ENCODE results near the gene CCDC102A.

- TF ChIP-seq, protein P1, sequence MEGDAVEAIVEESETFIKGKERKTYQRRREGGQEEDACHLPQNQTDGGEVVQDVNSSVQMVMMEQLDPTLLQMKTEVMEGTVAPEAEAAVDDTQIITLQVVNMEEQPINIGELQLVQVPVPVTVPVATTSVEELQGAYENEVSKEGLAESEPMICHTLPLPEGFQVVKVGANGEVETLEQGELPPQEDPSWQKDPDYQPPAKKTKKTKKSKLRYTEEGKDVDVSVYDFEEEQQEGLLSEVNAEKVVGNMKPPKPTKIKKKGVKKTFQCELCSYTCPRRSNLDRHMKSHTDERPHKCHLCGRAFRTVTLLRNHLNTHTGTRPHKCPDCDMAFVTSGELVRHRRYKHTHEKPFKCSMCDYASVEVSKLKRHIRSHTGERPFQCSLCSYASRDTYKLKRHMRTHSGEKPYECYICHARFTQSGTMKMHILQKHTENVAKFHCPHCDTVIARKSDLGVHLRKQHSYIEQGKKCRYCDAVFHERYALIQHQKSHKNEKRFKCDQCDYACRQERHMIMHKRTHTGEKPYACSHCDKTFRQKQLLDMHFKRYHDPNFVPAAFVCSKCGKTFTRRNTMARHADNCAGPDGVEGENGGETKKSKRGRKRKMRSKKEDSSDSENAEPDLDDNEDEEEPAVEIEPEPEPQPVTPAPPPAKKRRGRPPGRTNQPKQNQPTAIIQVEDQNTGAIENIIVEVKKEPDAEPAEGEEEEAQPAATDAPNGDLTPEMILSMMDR (IDR thresholded peaks at IDR 0.05): no peak
- TF ChIP-seq POLR2A (IDR thresholded peaks at IDR 0.05): no peak
These were observed 51.1 kb downstream of the CCDC102A start for GRCh38 chr16:57485091-57485915.

Measured in body of pancreas (tissue), 4 donors.